GM18502 (cell line): ENCODE measurements around the gene CEP72.

Experiments used
- ATAC-seq: cut with Tn5 transposase; IDR thresholded peaks from one replicate; pipeline ENCODE4 v1.9.1; 2021; ENCODE audit warnings: mild to moderate bottlenecking; ENCODE audit not compliant: unreplicated experiment, poor library complexity

Gene CEP72

GRCh38 chr5:633501-633955, 21.4 kb downstream of the CEP72 start:
- ATAC-seq: no peak

DNA sequence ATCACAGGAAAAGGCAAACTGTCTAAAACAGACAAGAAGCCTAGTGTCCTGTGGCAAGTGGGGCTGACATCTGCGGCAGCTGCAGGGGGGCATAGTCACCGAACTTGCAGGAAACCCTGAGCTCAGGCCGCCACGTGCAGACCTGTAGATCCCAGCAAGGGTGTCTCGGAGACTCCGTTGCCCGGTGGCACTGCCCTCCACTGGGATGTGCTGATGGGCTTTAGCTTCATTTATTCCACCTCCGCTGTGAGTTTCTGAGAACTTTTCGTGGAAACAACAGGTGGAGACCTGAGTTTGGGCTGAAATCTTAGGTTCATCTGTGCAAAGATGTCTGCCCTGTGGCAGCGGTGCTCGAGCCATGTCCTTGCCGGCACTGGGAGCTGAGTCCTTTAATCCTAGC, 22.1 kb downstream of the CEP72 start:
- ATAC-seq: no peak

GRCh38 chr5:635306-636055, 23.3 kb downstream of the CEP72 start:
- ATAC-seq: no peak

DNA sequence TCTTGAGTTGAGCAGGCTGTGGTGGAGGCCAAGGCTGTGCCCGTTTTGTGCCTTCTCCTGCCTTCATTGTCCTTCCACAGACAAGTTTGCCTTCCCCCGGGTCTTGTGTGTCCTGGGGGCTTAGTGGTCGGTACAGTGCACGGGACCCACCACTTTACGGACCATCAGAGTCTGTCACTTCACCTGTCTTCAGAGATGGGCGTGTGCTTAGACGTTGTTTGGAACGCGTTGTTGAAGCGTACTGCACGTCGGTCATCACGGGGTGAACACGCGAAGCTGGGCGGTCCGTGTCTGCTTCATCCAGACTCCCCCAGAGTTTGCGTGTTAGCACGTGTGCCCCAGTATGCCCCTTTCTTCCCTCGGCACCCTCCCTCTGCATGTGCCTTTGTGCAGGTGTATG, 24.8 kb downstream of the CEP72 start:
- ATAC-seq: no peak

DNA sequence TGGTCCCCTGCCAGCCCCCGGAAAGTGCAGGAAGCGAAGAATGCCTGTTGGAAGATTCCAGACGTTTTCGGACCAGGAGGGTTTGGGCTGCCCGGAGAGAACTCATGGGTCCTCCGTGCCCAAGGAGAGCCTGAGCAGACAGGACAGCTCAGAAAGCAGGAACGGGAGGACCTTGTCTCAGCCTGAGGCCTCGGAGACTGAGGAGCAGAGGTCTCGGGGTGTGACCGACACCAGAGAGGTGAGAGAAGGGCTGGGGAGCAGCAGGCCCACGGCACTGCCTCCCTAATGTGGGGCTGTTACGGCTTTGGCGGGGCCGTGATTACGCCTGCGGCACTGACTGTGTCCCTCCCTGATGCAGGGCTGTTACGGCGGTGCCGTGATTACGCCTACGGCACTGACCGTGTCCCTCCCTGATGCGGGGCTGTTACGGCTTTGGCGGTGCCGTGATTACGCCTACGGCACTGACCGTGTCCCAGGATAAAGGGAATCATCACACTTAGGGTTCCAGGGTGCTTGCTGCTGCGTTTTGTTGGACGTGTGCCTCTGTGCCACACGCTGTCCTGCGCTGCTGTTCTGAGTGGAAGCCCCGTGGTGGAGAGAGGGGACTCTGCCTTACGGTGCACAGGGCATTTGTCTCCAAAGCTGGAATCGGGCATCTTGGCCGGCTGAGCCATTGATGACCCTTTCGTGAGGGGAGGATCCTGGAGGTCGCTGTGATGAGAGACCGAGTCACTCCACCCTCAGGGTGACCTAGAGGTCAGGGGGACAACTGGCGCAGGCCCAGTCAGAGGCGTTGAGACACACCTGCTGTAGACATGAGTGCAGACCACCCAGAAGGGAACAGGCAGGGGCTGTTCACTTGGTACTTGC, 25.7 kb downstream of the CEP72 start:
- ATAC-seq: no peak

- ATAC-seq: no peak
Measured at GRCh38 chr5:638501-639252, 26.5 kb downstream of the CEP72 start.

GRCh38 chr5:639253-639530, 27.1 kb downstream of the CEP72 start:
- ATAC-seq: no peak

DNA sequence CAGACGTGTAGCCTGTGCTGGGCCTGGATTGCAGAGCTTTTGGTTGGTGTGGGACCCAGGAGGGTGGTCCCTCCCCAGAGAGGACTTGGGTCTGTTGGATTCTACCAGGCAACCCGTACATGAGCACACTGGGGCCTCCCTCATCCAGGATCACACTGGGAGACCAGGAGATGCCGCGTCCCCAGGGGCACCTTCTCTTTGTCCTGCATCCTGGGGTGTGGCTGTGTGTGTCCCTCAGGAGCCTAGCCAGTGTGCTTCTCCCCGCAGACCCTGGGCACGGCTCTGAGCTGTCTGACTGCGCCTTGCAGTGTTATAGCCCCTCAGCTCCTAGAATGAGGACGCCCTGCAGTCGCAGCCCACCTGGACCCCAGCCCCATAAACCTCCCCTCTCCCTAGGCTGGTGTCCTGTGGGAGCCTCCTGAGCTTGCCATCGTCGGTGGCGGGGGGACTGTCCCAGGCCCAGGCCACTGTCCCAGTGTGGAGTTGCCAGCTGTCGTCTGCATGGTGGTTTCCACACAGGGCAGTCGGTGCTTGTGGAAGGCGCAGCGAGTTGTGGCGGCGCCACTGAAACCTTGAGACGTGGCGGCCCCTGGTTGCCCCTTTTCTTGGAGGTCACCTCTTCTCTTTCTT, 27.6 kb downstream of the CEP72 start:
- ATAC-seq: no peak

DNA sequence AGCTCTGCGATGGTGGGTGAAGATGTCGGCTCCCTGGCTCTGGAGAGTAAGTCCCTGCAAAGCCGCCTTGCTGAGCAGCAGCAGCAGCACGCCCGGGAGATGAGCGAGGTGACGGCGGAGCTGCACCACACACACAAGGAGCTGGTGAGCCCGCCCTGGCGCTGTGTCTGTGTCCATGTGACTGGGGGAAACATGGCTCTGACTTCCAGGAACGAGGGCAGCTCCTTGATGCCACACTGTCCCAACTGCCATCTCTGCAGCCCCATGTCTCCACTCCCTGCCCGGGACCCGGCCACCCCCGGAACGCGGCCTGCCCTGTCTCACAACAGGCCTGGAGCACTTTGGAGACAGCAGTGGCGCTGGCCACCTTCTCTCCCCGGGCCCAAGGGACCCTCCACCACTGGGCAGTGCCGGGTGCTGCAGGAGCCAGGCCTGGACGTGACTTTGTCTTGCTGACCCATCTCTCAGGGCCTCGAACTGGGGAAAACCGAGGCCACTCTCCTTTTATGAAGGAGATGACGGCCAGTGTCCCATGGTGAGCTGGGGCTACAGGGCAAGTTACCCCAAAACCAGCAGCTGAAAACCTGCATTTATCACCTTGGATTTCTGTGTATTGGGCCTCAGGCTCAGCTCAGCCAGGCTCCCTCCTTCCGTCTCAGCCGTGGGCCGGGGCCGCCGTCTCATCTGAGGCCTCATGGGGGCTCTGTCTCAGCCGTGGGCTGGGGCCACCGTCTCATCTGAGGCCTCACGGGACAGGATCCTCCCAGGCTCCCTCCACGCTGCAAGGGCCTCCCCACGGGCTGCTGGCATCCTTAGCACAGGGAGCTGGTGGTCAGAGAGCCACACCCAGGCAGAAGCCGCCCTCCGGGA, 28.6 kb downstream of the CEP72 start:
- ATAC-seq: no peak

DNA sequence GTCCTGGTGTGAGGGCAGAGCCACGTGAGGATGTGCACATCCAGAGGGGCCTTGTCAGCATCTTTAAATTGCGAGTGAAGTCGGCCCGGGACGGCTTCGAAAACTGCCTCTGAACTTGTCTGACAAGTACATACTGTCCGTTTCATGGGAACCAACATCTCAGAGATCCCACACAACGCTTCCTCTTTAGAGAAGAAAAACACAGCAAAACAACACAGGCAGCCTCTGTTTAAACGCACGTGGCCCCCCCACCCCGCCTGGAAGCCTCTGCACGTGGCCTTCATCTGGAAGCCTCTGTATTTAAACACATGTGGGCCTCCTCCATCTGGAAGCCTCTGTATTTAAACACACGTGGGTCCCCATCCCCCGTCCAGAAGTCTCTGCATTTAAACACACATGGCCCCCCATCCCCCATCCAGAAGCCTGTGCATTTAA, 29.2 kb downstream of the CEP72 start:
- ATAC-seq: no peak

- ATAC-seq: no peak
Measured at GRCh38 chr5:642481-642880, 30.3 kb downstream of the CEP72 start.

DNA sequence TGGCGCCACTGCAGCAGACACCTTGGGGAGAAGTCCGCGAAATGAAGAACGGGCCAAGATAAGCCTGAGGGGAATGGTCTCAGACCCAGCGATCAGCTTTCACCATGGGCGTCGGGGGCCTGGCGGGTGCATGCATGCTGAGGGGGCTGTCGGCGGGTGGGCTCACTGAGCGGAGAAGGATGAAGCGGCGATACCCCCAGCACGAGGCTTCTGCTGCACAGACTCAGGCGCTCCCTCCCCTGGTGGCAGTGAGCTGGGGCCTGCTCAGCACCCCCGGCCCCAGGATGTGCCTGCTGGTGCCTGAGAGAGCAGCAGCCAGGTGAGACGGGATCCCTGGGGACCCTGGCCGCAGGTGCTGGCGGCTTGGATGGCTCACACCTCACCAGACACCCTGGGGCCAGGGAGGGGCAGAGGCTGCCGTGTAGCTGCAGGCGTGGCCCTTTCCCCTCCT, 31.2 kb downstream of the CEP72 start:
- ATAC-seq: peak; percentile 45

- ATAC-seq: peak; percentile 84
Measured at GRCh38 chr5:643811-644271, 31.7 kb downstream of the CEP72 start.

DNA sequence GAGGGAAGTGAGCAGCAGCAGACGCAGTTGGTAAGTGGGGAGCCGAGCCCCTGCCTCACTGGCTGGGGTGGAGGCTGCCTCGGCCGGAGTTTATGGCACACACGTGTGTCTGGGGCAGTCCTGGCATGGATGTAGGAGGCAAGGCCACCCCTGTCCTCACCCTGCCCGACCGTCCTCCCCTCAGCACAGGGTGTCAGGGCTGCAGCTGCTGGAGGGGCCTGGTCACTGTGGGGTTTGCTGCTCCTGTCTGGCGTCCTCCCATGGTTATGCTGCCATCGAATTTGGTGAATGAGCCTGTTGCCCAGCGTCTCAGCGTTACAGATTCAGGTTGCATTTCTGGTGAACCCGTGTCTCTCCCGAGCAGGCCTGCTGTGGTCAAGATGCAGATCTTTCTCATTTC, 32.4 kb downstream of the CEP72 start:
- no peak for ATAC-seq

DNA sequence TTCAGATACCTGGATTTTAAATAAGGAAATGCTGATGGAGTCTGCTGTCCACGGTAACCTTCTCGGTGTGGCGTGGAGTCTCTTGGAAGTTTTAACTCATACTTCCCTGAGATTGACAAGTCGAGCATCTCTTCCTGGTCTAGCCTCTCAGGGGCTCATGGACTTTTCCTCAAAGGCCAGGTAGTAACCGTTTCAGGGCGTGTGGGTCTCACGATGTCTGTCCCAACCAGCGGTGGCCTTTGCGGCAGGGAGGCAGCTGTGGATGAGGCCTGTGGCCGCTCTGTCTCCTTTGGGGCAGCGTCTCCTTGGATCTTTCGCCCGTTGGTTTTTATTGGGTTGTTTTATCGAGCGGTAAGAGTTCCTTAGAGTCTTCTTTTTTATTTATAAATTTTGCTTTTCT, 32.8 kb downstream of the CEP72 start:
- no peak for ATAC-seq

DNA sequence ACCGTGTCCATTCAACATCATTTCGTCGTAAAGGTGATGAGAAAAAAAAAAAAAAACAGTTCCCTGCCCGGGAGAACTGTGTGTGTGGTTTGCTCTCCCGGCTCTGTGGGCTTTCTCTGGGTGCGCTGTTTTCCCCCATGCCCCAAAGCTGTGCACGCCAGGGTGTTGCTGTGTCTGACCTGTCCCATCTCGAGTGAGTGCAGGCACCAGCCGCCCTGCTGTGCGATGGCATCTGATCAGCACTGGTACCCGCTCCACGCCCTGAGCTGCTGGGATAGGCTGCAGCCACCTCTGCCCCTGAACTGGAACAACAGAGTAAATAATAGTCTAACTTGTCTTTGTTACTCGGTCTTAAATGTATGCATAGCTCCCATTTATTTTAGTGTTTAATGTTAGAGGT, 33.3 kb downstream of the CEP72 start:
- ATAC-seq: no peak

GRCh38 chr5:646396-647201, 34.5 kb downstream of the CEP72 start:
- ATAC-seq: no peak

GRCh38 chr5:647311-647710, 35.2 kb downstream of the CEP72 start:
- no peak for ATAC-seq

GRCh38 chr5:647727-648126, 35.6 kb downstream of the CEP72 start:
- ATAC-seq: no peak
